Mononuclear cell (primary cell): ENCODE results near the gene MKRN3. TPM values are rescaled to one million over a fixed set of nuclear protein-coding genes. Genes with fewer than 3 reads are reported as not detected.

ENCODE experiments used
- H3K27me3 ChIP-seq: 2 replicates; pipeline ENCODE4 v1.6.0; 2011; ENCODE audit warnings: low read length, control low read depth; ENCODE audit not compliant: insufficient read depth
- H3K4me1 ChIP-seq: 2 replicates; pipeline ENCODE4 v1.5.1; 2011; ENCODE audit warnings: mild to moderate bottlenecking, low read length, control low read depth; ENCODE audit not compliant: insufficient read depth
- H3K4me3 ChIP-seq: 2 replicates; pipeline ENCODE4 v1.5.1; 2011; ENCODE audit warnings: mild to moderate bottlenecking, low read length, moderate library complexity
- H3K9me3 ChIP-seq: 2 replicates; pipeline ENCODE4 v1.5.1; 2011; ENCODE audit warnings: low read depth, mild to moderate bottlenecking, control low read depth, low read length
- total RNA-seq: library from RNA; depleted of rRNA; stranded (reverse); fragments of >200 nt; gene quantifications from one replicate; pipeline ENCODE4 v1.2.3, GENCODE V29; 2012

MKRN3 gene
- total RNA-seq = 1.6 TPM

GRCh38 chr15:23565395-23566070, at the start of gene MKRN3:
TSS of gene MKRN3 (plus strand) at chr15:23565674. CDS start at chr15:23565783, 109 bp downstream.
- Histone ChIP-seq H3K27me3 (peaks cover 11% of the 10 kb centered on the region), H3K4me3 (peak within 1 kb of the TSS; percentile 45), H3K9me3 (no peaks in the 10 kb centered on the region), H3K4me1 (no peaks in the 10 kb centered on the region)

GRCh38 chr15:23516866-23517265, 48.6 kb upstream of the MKRN3 start:
- H3K27me3 ChIP-seq = no peaks in the 10 kb centered on the region

DNA sequence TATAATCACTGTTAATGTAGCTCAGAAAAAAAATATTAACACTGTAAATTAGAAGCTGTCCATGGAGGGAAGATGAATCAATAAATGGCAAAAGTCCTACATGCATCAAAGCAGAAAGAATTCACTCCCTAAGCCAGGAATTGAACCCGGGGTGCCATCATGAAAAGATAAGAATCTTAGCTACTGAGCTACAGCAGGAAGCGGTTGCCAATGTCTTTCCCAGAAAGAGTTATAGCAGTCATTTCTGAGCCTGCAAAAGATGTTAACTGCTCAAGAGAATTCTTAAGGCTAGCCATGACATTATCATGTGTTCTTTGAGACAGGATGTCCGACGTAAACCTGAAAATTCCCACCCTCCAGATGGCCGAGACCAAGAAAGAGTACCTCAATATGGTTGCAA, 47.4 kb upstream of the MKRN3 start:
- Histone ChIP-seq H3K4me3 (no peak overlapping the region), H3K9me3 (no peaks in the 10 kb centered on the region), H3K27me3 (no peaks in the 10 kb centered on the region), H3K4me1 (no peaks in the 10 kb centered on the region)

More at GRCh38 chr15:23516866-23517265, 48.6 kb upstream of the MKRN3 start:
- H3K4me1 ChIP-seq = no peaks in the 10 kb centered on the region
- no peak overlapping the region for H3K4me3 ChIP-seq
- H3K9me3 ChIP-seq = no peaks in the 10 kb centered on the region

- Histone ChIP-seq H3K4me1 (no peaks in the 10 kb centered on the region), H3K4me3 (no peak overlapping the region), H3K9me3 (no peaks in the 10 kb centered on the region), H3K27me3 (no peaks in the 10 kb centered on the region)
Observed at GRCh38 chr15:23524816-23525215, 40.7 kb upstream of the MKRN3 start.

DNA sequence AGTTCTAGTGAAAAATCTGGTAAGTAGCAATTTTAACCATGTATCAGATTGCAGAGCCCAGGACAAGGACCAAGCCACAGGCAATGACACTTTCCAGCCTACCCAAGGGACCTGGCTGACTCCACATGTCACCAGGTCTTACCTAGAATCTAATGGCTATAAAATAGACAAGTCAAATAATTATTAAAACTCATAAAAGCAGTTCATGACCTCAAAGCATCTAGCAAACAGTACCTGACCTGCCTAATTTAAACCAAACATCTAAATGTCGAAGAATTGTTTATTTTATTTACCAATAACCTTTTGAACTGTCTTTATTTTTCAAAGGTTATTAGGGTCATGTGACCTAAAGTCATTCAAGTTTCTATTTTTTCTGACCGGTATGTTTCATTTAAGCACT, 35.6 kb upstream of the MKRN3 start:
- Histone ChIP-seq H3K27me3 (no peaks in the 10 kb centered on the region), H3K4me3 (no peak overlapping the region), H3K9me3 (no peaks in the 10 kb centered on the region), H3K4me1 (no peaks in the 10 kb centered on the region)

GRCh38 chr15:23532024-23532423, 33.5 kb upstream of the MKRN3 start:
- Histone ChIP-seq H3K9me3 (no peaks in the 10 kb centered on the region), H3K4me1 (no peaks in the 10 kb centered on the region), H3K4me3 (no peak overlapping the region), H3K27me3 (no peaks in the 10 kb centered on the region)

- Histone ChIP-seq H3K4me1 (no peaks in the 10 kb centered on the region), H3K9me3 (no peaks in the 10 kb centered on the region), H3K27me3 (no peaks in the 10 kb centered on the region), H3K4me3 (no peak overlapping the region)
Observed at GRCh38 chr15:23536659-23537058, 28.8 kb upstream of the MKRN3 start.

- Histone ChIP-seq H3K9me3 (no peaks in the 10 kb centered on the region), H3K4me1 (no peaks in the 10 kb centered on the region), H3K4me3 (no peak overlapping the region)
Observed at GRCh38 chr15:23538648-23539047, 26.8 kb upstream of the MKRN3 start.

DNA sequence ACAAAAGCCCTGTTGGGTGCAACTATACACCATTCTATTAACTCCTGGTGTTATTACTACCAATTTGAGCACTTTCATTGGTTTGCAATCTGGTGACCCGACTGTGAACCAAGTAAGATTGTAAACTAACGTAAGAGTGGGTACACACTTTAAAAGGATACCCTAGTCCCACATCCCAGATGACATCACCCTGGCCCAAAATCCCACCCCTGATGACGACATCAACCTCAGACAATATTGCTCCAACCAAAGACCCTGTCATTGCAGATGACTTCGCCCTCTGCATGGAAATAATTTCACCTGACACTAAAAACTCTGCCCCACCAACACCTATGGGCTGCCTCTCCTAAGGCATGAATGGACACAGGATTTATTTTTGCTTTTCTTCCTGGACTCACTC, 25.6 kb upstream of the MKRN3 start:
- Histone ChIP-seq H3K4me3 (no peak overlapping the region), H3K4me1 (no peaks in the 10 kb centered on the region), H3K9me3 (no peaks in the 10 kb centered on the region)

More at GRCh38 chr15:23538648-23539047, 26.8 kb upstream of the MKRN3 start:
- H3K27me3 ChIP-seq = no peaks in the 10 kb centered on the region

DNA sequence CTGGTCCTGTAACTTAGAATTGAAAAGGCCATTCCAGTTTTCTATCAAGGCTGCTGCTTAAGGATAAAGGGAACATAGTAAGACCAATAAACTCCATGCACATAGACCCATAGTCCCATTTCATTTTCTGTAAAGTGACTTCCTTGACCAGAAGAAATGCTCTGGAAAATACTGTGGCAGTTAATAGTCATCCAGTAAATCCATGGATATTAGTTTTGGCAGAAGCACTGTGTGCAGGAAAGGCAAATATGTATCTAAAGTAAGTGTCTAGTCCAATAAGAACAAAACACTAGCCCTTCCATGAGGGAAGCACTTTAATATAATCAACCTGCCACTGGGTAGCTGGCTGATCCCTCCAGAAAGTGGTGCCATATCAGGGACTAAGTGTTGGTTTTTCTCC, 19.3 kb upstream of the MKRN3 start:
- no peak overlapping the region for H3K4me3 ChIP-seq
- H3K27me3 ChIP-seq = no peaks in the 10 kb centered on the region
- H3K4me1 ChIP-seq = no peaks in the 10 kb centered on the region
- no peaks in the 10 kb centered on the region for H3K9me3 ChIP-seq

More for the DNA sequence above, 25.6 kb upstream of the MKRN3 start:
- H3K27me3 ChIP-seq = no peaks in the 10 kb centered on the region

DNA sequence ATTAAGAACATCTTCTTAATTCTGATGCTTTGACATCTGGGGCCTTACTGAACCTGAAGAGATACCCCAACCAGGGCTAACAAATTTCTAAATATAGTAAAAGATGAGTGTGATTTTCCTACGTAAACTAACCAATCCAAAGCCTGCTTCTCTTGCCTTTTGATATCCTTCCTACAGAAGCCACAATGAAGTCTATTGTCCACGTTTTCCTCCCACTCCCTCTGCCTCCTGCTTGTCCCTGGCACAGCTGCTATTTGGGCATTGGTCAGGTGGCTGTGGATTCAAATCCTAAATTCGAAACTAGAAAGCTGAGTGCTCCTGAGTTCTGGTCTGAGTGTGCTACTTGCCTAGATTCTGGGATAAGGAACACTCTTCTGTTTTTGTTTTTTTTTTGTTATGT, 17.4 kb upstream of the MKRN3 start:
- Histone ChIP-seq H3K27me3 (no peaks in the 10 kb centered on the region), H3K9me3 (no peaks in the 10 kb centered on the region), H3K4me1 (no peaks in the 10 kb centered on the region), H3K4me3 (no peak overlapping the region)

DNA sequence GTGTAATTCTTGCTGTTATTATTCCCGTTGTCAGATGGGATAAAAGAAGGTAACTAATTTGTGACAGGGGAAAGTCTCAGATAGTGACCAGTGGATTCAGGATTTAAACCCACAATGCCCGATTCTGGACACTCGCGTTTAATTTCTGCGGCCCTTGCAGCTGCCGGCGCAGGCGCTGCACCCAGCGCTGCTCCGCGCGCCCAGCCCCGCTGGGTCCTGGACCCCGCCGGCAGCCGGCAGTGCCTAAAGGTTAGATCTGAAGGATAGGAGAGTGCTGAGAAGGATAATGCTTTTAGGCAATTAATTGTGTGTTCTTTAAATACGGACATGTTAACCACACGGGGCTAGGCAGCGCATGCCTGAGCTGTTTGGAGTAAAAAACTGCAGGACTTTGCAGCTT, 3.6 kb upstream of the MKRN3 start:
- Histone ChIP-seq H3K4me1 (no peaks in the 10 kb centered on the region), H3K27me3 (peaks cover 11% of the 10 kb centered on the region), H3K9me3 (no peaks in the 10 kb centered on the region), H3K4me3 (no peak overlapping the region)

DNA sequence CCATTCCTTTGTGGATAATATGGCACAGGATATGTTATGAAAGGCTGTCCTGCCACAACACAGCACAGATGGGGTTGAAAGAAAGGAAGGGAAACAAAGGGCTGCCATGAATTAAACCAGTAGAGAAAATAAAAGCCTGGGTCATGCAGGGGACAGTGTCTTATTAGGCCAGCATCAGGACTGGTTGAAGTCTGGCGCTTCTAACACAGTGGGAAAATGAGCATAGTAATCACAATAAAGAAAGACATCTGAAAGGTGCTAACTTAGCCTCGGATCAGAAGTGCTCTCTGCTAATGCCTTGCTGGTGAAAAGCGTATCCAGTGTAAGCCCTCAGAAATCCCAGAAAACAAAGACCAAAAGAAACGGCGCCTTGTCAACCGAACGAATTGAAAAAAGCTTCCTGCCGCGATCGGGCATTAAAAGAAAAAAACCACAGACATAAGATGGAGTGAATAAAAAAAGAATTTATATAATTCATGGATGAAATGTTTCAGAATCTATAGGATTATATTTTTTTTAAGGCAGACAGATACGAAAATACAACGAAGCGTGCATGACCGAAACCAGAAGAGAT, 566 bp upstream of the MKRN3 start:
- no peaks in the 10 kb centered on the region for H3K4me1 ChIP-seq
- H3K4me3 ChIP-seq = peak overlapping the region; percentile 45
- peaks cover 11% of the 10 kb centered on the region for H3K27me3 ChIP-seq
- H3K9me3 ChIP-seq = no peaks in the 10 kb centered on the region

DNA sequence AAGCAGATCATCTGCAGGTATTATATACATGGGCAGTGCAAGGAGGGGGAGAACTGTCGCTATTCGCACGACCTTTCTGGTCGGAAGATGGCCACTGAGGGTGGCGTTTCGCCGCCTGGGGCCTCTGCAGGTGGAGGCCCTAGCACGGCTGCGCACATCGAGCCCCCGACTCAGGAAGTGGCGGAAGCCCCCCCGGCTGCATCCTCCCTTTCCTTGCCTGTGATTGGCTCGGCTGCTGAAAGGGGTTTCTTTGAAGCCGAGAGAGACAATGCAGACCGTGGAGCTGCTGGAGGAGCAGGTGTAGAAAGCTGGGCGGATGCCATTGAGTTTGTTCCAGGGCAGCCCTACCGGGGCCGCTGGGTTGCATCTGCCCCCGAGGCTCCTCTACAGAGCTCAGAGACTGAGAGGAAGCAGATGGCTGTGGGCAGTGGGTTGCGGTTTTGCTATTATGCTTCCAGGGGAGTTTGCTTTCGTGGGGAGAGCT, 639 bp downstream of the MKRN3 start:
- no peaks in the 10 kb centered on the region for H3K4me1 ChIP-seq
- peaks cover 11% of the 10 kb centered on the region for H3K27me3 ChIP-seq
- no peaks in the 10 kb centered on the region for H3K9me3 ChIP-seq
- peak overlapping the region; percentile 45 for H3K4me3 ChIP-seq

GRCh38 chr15:23566651-23567050, 1.2 kb downstream of the MKRN3 start:
- no peaks in the 10 kb centered on the region for H3K9me3 ChIP-seq
- H3K4me3 ChIP-seq = peak overlapping the region; percentile 45
- H3K27me3 ChIP-seq = peaks cover 11% of the 10 kb centered on the region
- no peaks in the 10 kb centered on the region for H3K4me1 ChIP-seq

DNA sequence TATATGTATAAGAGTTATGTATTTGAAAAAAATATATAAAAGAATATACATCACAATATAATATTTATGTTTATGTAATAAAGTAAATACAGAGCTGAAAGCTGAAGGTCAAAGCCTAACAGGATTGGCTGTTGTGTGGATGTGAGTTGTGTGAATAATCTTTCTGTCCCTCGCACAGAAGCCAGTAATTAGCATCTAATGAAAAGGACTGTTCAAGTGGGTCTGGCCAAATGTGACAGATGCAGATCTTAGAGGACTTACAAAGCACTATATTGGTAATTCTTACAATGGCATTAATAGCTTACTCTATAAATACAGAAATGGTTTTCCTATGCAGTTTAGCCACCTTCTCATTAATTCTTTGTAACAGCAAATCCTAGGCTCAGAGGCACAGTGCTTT, 2.4 kb downstream of the MKRN3 start:
- Histone ChIP-seq H3K9me3 (no peaks in the 10 kb centered on the region), H3K4me1 (no peaks in the 10 kb centered on the region), H3K4me3 (no peak overlapping the region), H3K27me3 (peaks cover under 1% of the 10 kb centered on the region)
